BLaER1 treated with 17β-estradiol and CSF1 and Interleukin-3, amounts not matched to agents 10 nM and 100 nM (cell line): ENCODE measurements around the gene GALNT16.

Experiments used
- H3K27ac ChIP-seq, 11 experiments: shearing (Covaris generic); formaldehyde crosslinking; 2 replicates each; pipeline ENCODE4 v1.8.1; 2022
- H3K27me3 ChIP-seq, 11 experiments: shearing (Covaris generic); formaldehyde crosslinking; 2 replicates each; pipeline ENCODE4 v1.8.1; 2022
- H3K36me3 ChIP-seq, 11 experiments: shearing (Covaris generic); formaldehyde crosslinking; 2 replicates each; pipeline ENCODE4 v1.8.1; 2022
- H3K4me1 ChIP-seq, 10 experiments: shearing (Covaris generic); formaldehyde crosslinking; 2 replicates each; pipeline ENCODE4 v1.8.1; 2022
- H3K4me2 ChIP-seq, 11 experiments: shearing (Covaris generic); formaldehyde crosslinking; 2 replicates each; pipeline ENCODE4 v1.8.1; 2022
- H3K4me3 ChIP-seq, 10 experiments: shearing (Covaris generic); formaldehyde crosslinking; 2 replicates each; pipeline ENCODE4 v1.8.1; 2022
- H3K9ac ChIP-seq, 11 experiments: shearing (Covaris generic); formaldehyde crosslinking; 2 replicates each; pipeline ENCODE4 v1.8.1; 2022
- H3K9me3 ChIP-seq, 11 experiments: shearing (Covaris generic); formaldehyde crosslinking; replicated peaks in 1 of 11; 2 replicates each; pipeline ENCODE4 v1.8.1; 2022
- H4K20me1 ChIP-seq, 11 experiments: shearing (Covaris generic); formaldehyde crosslinking; 2 replicates each; pipeline ENCODE4 v1.8.1; 2022
- Cebpa-rat ChIP-seq, 11 experiments: shearing (Covaris generic); IDR thresholded peaks; 2 replicates each; pipeline ENCODE4 v1.8.1; 2022

Gene GALNT16

GRCh38 chr14:69350892-69351291 lies 90.9 kb downstream of the GALNT16 start:
- H3K4me2 ChIP-seq: peak overlapping the region in 1 of 11 experiments; percentile 8; a peak in 1 of 22 replicates
- H3K4me1 ChIP-seq: peaks cover 9 to 19% (median 17%) of the 10 kb centered on the region in 10 experiments; a peak in 19 of 20 replicates
- peaks cover 0 to 5% (median 0%) of the 10 kb centered on the region in 11 experiments; a peak in 2 of 22 replicates for H4K20me1 ChIP-seq
- H3K9me3 ChIP-seq: no peaks in the 10 kb centered on the region
- H3K27ac ChIP-seq: peak overlapping the region in 1 of 11 experiments; percentile 27; a peak in 2 of 22 replicates
- no peaks in the 10 kb centered on the region for H3K36me3 ChIP-seq
- no peak for TF ChIP-seq Cebpa-rat (IDR thresholded peaks at IDR 0.05)
- H3K4me3 ChIP-seq: no peak overlapping the region
- no peaks in the 10 kb centered on the region for H3K27me3 ChIP-seq
- no peak overlapping the region for H3K9ac ChIP-seq

DNA sequence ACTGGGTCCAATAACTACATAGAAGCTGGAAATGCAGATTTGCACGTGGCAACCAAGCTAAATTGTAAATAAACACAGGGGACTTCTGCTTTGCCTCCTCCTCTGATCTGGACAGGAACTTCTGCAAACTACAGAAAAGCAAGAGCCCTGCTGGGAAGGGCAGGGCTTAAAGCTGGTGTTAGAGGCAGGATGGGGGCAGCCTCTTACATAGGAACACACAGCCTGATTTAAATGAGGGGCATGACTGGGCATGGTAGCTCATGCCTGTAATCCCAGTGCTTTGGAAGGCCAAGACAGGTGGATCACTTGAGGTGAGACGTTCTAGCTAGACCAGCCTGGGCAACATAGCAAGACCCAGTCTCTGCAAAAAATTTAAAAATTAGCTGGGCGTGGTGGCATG lies 91.4 kb downstream of the GALNT16 start:
- Histone ChIP-seq H3K9ac (no peak overlapping the region), H3K9me3 (no peaks in the 10 kb centered on the region), H3K36me3 (no peaks in the 10 kb centered on the region), H3K4me1 (peaks cover 9 to 19% (median 17%) of the 10 kb centered on the region in 10 experiments; a peak in 19 of 20 replicates), H3K27ac (peak overlapping the region in 1 of 11 experiments; percentile 27; a peak in 1 of 22 replicates), H3K27me3 (no peaks in the 10 kb centered on the region), H3K4me2 (peak overlapping the region in 1 of 11 experiments; percentile 24; a peak in 1 of 22 replicates), H3K4me3 (no peak overlapping the region), H4K20me1 (peaks cover 0 to 5% (median 0%) of the 10 kb centered on the region in 11 experiments; a peak in 2 of 22 replicates)
- TF ChIP-seq Cebpa-rat (IDR thresholded peaks at IDR 0.05): no peak

DNA sequence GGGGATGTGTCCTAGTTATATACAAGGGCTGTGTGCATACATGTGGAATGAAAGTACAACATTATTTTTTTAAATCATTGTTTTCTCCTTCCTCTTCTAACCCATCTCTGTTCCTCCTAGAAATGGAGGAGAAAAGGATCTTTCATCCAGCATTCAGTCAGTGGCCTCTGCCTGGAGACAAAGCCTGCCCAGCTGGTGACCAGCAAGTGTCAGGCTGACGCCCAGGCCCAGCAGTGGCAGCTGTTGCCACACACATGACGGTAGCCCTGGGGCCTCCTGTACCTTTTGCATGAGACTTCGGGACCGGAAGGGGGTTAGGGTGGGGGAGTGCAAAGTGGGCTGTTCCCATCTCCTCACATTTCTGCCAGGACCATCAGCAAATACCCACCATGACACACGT lies 92.0 kb downstream of the GALNT16 start:
- Histone ChIP-seq H3K27ac (no peak overlapping the region), H3K27me3 (no peaks in the 10 kb centered on the region), H3K9ac (no peak overlapping the region), H3K36me3 (no peaks in the 10 kb centered on the region), H3K4me3 (no peak overlapping the region), H3K9me3 (no peaks in the 10 kb centered on the region), H4K20me1 (peaks cover 0 to 5% (median 0%) of the 10 kb centered on the region in 11 experiments; a peak in 2 of 22 replicates), H3K4me1 (peaks cover 9 to 19% (median 17%) of the 10 kb centered on the region in 10 experiments; a peak in 19 of 20 replicates), H3K4me2 (peak overlapping the region in 1 of 11 experiments; percentile 24; a peak in 1 of 22 replicates)
- TF ChIP-seq Cebpa-rat (IDR thresholded peaks at IDR 0.05): no peak

- no peak overlapping the region for H3K9ac ChIP-seq
- H3K4me3 ChIP-seq: no peak overlapping the region
- no peak for TF ChIP-seq Cebpa-rat (IDR thresholded peaks at IDR 0.05)
- H3K27ac ChIP-seq: no peak overlapping the region
- H3K9me3 ChIP-seq: no peaks in the 10 kb centered on the region
- peaks cover 0 to 5% (median 0%) of the 10 kb centered on the region in 11 experiments; a peak in 2 of 22 replicates for H4K20me1 ChIP-seq
- H3K27me3 ChIP-seq: no peaks in the 10 kb centered on the region
- no peak overlapping the region for H3K4me2 ChIP-seq
- no peaks in the 10 kb centered on the region for H3K36me3 ChIP-seq
- peaks cover 9 to 22% (median 17%) of the 10 kb centered on the region in 10 experiments; a peak in 19 of 20 replicates for H3K4me1 ChIP-seq
Measured at GRCh38 chr14:69353168-69353567, 93.2 kb downstream of the GALNT16 start.

DNA sequence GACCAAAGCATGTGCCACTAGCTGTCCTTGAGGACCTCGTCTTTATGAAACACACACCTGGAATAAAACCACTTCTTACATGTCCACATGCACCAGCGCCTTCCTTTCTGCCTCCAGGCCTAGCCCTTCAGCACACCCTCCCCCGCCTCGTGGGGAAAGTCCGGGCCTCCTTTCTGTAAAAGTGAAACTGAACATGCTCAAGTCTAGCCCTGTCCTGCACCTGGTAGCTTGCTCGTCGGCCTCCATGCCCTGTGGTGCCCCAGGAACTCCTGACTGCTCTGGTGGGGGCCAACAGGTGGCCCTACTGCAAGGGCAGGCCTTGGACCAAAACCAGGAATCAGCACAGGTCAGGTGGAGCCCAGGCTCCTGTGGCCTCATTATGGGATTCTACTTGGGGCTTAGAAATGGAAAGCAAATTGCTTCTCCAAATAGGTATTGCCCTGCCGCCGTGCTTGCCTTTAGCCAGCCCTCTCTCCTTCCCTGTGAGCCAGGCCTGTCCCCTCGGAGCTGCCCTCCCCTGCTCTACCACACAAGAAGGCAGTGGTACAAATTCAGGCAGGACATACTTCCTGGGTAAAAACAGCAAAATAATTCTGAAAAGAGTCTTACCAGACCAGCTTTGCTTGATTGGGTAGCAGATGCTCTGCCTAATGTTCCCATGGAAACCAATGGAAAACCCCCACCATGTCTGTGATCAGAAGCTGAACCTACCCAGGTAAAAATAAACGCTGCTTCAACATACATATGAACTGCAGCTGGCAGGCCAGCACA lies 94.6 kb downstream of the GALNT16 start:
- H3K27me3 ChIP-seq: no peaks in the 10 kb centered on the region

DNA sequence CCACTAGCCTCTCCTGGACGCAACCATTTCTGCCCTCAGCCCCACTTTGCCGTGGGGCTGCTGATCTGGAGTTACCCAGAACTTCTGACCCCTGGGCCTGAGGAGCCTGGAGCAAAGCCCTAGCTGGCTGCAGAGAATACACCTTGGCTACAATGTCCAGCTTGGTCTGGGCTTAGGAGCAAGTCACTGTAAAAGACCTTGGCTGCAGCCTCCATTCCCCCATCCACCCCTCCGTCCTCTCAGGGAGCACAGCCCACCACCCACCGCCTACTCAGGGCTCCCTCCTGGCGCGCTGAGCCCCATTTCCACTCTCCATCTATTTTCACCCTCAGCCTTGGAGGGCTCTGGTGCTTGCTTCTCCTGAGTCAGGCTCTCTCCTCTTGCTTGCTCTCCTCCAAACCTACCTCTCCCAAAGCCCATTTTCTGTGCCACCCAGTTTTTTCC lies 95.2 kb downstream of the GALNT16 start:
- no peak overlapping the region for H3K27ac ChIP-seq
- H3K4me1 ChIP-seq: peaks cover 9 to 28% (median 17%) of the 10 kb centered on the region in 10 experiments; a peak in 19 of 20 replicates
- H3K27me3 ChIP-seq: no peaks in the 10 kb centered on the region
- no peaks in the 10 kb centered on the region; a peak in 1 of 22 replicates for H4K20me1 ChIP-seq
- H3K4me2 ChIP-seq: peak overlapping the region in 8 of 11 experiments; percentile 22 to 78 (median 66); a peak in 13 of 22 replicates
- H3K4me3 ChIP-seq: no peak overlapping the region
- no peaks in the 10 kb centered on the region for H3K9me3 ChIP-seq
- TF ChIP-seq Cebpa-rat (IDR thresholded peaks at IDR 0.05): no peak
- no peaks in the 10 kb centered on the region for H3K36me3 ChIP-seq
- H3K9ac ChIP-seq: no peak overlapping the region

More for the DNA sequence above, 94.6 kb downstream of the GALNT16 start:
- no peak for TF ChIP-seq Cebpa-rat (IDR thresholded peaks at IDR 0.05)
- peak overlapping the region in 5 of 11 experiments; percentile 6 to 35 (median 21); a peak in 3 of 22 replicates for H3K27ac ChIP-seq
- H3K4me1 ChIP-seq: peaks cover 9 to 28% (median 17%) of the 10 kb centered on the region in 10 experiments; a peak in 19 of 20 replicates
- no peaks in the 10 kb centered on the region for H3K36me3 ChIP-seq
- H3K4me2 ChIP-seq: peak overlapping the region; percentile 22 to 78 (median 60)
- H3K9ac ChIP-seq: peak overlapping the region in 4 of 11 experiments; percentile 8 to 34 (median 23); a peak in 4 of 22 replicates
- no peak overlapping the region for H3K4me3 ChIP-seq
- no peaks in the 10 kb centered on the region; a peak in 1 of 22 replicates for H4K20me1 ChIP-seq
- no peaks in the 10 kb centered on the region for H3K9me3 ChIP-seq

DNA sequence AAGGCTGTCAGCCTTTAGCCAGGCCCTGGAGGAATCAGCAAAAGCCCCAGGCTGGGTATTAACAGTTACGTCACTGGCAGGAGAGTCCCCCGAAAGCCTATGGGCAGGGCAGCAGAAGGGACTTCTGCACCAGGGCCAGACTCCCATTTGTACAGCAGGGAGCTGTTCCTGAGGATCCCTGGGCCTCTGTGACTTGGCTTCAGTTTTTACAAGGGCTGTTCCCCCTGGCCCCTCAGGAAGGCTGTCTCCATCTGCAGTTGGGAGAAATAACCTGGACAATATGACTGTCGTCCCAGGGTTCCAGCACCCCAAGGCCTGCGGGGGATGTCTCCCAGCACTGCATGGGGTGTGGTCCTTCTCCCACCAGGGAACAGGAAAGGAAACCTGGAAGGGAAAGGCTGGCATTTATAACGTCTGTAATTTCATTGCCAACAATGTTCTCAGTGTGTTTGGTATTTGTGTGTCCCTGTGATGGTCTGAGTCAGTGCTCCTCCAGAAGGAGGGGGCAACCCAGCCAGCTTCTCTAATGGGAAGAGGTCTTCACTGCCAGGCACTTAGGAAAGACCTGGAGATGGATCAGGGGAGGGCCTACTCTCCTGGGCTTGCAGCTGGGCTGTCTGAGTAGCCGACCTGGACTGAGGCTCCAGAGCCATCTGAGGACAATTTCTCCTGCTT lies 95.8 kb downstream of the GALNT16 start:
- Histone ChIP-seq H3K27me3 (no peaks in the 10 kb centered on the region), H3K9me3 (no peaks in the 10 kb centered on the region), H3K4me1 (peaks cover 9 to 33% (median 17%) of the 10 kb centered on the region in 10 experiments; a peak in 19 of 20 replicates), H3K9ac (no peak overlapping the region), H3K36me3 (no peaks in the 10 kb centered on the region), H3K4me3 (no peak overlapping the region), H4K20me1 (no peaks in the 10 kb centered on the region; a peak in 2 of 22 replicates), H3K4me2 (no peak overlapping the region; a peak in 1 of 22 replicates), H3K27ac (no peak overlapping the region)
- TF ChIP-seq Cebpa-rat (IDR thresholded peaks at IDR 0.05): no peak

GRCh38 chr14:69356903-69357543 lies 97.1 kb downstream of the GALNT16 start:
- Histone ChIP-seq H3K9me3 (no peaks in the 10 kb centered on the region), H3K9ac (no peak overlapping the region), H3K4me2 (no peak overlapping the region), H3K36me3 (no peaks in the 10 kb centered on the region), H3K27ac (no peak overlapping the region), H3K4me3 (no peak overlapping the region), H3K27me3 (no peaks in the 10 kb centered on the region), H4K20me1 (no peaks in the 10 kb centered on the region; a peak in 2 of 22 replicates), H3K4me1 (peaks cover 7 to 35% (median 17%) of the 10 kb centered on the region in 10 experiments; a peak in 19 of 20 replicates)
- no peak for TF ChIP-seq Cebpa-rat (IDR thresholded peaks at IDR 0.05)
